GM12874 (cell line): ENCODE results near the gene NOTCH4.
A peak's percentile ranks its signal among the peaks of the same experiment; 100 is the strongest.

Experiments
- TF ChIP-seq, protein P1 (sequence below): IDR thresholded peaks from 2 replicates; pipeline ENCODE4 v1.5.1; 2011; ENCODE audit warnings: low read depth, mild to moderate bottlenecking, control low read depth, low read length, moderate library complexity; ENCODE audit not compliant: insufficient read depth

The NOTCH4 gene

DNA sequence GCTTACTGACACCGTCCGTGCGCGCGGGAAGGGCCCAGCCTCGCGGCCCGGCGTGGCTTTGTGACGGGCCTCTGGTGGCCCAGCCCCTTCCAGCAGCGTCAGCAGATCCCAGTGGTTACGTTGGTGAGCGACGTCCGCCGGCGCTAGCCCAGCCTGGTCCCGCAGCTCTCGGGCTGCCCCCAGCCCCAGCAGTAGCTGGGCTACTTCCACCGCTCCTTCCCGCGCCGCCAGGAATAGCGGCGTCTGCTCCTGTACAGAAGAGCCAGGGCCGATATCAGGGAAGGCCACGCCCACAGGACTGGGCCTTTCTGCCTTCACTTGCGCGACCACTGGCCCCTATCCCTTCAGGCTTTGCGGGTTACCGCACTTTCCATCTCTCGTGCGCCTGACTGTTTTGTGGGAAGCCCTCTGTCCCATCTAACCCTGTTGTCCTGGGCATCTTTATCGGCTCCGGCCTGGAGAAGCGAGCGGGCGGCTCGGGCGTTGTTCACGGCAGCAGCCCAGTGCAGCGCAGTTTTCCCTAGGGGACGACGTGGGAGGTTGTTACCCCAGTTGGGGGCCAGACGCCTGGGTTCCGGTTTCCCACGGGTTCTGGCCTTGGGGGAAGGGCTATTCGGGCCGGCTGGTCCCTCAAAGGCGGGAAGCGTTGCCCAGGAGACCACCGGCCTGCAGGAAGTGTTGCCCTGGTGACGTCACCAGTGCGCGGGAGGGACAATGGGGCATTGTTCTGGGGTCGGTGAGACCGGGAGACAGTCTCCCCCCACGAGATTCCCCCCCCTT lies 27.8 kb downstream of the NOTCH4 start:
- TF ChIP-seq, protein P1, sequence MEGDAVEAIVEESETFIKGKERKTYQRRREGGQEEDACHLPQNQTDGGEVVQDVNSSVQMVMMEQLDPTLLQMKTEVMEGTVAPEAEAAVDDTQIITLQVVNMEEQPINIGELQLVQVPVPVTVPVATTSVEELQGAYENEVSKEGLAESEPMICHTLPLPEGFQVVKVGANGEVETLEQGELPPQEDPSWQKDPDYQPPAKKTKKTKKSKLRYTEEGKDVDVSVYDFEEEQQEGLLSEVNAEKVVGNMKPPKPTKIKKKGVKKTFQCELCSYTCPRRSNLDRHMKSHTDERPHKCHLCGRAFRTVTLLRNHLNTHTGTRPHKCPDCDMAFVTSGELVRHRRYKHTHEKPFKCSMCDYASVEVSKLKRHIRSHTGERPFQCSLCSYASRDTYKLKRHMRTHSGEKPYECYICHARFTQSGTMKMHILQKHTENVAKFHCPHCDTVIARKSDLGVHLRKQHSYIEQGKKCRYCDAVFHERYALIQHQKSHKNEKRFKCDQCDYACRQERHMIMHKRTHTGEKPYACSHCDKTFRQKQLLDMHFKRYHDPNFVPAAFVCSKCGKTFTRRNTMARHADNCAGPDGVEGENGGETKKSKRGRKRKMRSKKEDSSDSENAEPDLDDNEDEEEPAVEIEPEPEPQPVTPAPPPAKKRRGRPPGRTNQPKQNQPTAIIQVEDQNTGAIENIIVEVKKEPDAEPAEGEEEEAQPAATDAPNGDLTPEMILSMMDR: no peak

DNA sequence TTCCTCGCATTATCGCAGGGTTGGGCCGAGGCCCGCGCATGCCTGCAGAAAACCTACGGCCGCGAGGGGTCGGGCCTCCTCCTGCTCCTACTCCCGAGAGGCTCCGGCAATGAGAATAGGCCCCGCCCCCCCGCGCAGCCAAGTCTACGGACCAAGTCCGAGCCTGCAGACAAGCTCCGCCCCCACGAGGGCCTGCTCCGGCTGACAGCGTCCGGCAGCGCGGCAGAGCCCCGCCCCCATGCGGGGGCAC lies 28.3 kb downstream of the NOTCH4 start:
- TF ChIP-seq, protein P1: 0 out of 2 replicates have a peak, but pooled peaks have one; percentile 19

DNA sequence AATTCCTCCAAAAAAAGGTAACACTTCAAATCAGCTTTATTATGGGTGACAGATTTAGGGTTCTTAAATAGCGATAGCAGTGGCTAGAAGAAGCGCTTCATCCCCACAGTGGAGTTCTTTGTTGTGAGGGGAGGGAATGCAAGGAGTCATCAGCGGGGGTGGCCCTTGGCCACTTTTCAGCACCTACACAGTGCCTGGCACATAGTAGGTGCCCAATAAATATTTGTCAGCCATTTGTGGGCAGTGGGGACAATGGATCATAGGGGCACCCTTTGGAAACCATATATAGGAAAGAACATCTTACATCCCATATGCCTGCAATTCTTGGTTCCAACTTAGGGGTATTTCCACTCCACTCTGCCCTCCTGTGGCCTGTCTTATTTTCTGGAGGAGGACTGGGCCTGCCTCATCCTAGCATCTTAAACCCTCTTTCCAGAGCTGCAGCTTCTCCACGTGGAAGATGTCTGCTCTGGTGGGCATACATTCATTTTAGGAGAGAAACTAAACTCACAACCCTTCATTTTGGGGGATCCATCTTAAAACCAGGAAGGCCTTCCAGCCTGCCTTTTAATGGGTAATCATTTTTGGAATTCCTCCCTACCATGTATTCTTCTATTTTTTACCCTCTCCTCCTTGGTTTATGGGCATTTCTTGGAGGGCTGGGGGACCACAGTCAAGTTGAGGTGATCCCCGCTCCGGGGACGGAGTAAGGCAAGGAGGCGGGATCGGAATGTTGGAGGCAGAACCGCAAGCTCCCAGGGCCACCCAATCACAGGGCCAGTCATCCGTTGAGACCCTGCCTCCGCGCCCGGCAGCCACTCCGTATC lies 28.8 kb downstream of the NOTCH4 start:
- TF ChIP-seq, protein P1: peak; percentile 52

DNA sequence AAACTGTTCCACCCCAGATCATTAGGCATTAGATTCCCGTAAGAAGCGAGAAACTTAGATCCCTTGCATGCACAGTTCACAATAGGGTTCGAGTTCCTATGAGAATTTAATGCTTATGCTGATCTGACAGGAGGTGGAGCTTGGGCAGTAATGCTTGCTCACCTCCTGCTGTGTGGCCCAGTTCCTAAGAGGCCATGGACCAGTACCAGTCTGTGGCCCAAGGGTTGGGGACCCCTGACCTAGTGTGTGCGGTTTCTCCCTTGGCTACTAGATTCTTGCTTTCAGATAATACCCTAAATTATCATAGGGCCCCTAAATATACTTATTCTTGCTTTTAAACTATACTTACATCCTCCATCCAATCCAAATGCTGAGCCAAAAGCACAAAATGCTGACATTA lies 29.5 kb downstream of the NOTCH4 start:
- TF ChIP-seq, protein P1: no peak

DNA sequence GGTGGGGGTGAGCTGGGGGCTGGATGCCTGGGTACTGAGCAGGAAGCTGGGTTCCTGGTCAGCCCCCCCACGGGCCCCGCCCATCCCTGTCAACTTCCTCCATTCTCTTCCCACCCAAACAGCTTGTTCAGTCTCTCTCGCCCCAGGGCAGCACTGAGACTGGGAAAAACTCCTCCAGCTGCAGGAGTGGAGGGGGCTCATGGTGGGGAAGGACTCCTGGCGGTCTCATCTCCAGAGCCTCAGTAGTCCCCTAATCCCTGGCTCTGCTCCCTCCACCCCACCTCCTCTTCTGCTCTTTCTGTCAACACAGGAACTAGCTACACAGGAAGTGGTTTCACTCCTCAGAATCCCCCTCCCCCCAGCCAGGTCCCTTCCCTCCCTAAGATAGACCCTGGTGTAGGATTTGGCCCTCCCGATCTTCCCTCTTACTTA lies 31.2 kb downstream of the NOTCH4 start, which contains the start of gene GPSM3:
Gene GPSM3, minus strand, starts transcription at position 36 of the 432 bp plus-strand sequence. CDS start 130 bp downstream, outside the sequence.
- TF ChIP-seq, protein P1: no peak

DNA sequence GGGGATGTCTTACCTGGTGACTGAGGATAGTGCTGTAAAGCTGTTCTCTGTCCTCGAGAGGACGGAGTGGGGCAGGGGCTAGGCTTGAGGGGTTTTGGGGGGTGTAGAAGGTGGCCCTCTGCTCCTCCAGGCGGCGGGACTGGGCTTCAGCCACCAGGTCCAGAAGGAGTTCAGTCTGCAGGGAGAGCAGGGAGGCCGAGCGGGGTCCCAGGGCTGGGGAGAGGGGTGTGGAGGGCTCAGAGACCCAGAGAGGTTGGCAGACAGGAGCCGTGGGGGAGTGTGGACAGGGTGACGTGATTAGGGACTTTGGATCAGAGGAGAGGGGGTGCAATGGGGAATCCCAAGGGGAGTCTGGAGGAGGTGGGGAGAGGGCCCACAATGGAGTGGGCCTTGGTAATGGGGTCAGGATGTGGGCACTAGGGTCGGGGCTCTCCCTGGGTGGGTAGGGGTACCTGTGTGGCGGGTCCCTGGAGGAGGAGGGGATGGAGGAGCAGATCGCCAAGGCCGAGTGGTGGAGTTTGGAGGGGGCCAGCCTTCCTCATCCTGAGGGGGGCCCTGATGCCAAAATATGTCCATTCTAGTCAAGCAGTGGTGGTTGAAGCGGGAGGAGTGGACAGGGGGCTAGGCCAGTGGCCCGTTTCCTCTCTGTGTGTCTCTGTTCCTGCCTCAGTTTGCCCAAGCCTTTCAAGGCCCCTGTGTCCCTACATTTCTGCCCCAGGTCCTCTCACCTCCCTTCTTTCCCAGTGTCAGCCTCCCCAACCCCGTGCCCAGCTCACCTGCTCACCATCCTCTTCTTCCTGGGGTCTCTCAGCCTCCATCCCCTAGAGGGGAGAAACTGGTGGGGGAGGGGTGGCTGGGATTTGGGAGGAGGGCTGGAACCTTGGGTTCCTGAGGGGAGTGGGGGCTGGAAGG lies 31.9 kb downstream of the NOTCH4 start:
- TF ChIP-seq, protein P1: no peak
